B cell (primary cell): ENCODE results near the gene MZT2A.
"Not testable (repeated sequence)": the region's sequence is repeated elsewhere in the genome, so short reads cannot be mapped to it uniquely, and the experiment has no call there.

ENCODE experiments used
- EZH2 ChIP-seq: IDR thresholded peaks from 2 replicates; pipeline ENCODE4 v1.6.1; 2012; ENCODE audit warnings: borderline replicate concordance, low read depth, mild to moderate bottlenecking, moderate library complexity, low read length; ENCODE audit not compliant: insufficient read depth, poor library complexity, severe bottlenecking
- TF ChIP-seq, protein P1 (sequence below): fragments of 200-600 bp; IDR thresholded peaks from one replicate; pipeline ENCODE4 v1.8.0; 2022; ENCODE audit warnings: antibody characterized with exemption, mild to moderate bottlenecking

DNA sequence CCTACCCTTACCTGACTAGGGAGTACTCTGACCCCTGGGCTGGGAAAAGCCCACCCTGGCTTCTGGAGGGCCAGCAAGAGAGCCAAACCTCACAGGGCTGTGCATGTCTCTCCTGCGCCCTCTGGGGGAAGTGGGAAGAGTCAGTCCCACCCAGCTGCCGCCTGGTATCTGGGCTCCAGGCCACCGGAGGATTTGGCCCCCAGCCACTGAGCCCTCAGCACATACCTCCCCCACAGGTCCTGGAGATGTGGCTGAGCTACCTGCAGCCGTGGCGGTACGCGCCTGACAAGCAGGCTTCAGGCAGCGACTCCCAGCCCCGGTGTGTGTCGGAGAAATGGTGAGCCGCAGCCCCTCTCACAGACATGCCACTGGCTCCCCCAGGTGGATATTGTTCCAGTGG is 24.4 kb upstream of the MZT2A start:
- TF ChIP-seq, protein P1, sequence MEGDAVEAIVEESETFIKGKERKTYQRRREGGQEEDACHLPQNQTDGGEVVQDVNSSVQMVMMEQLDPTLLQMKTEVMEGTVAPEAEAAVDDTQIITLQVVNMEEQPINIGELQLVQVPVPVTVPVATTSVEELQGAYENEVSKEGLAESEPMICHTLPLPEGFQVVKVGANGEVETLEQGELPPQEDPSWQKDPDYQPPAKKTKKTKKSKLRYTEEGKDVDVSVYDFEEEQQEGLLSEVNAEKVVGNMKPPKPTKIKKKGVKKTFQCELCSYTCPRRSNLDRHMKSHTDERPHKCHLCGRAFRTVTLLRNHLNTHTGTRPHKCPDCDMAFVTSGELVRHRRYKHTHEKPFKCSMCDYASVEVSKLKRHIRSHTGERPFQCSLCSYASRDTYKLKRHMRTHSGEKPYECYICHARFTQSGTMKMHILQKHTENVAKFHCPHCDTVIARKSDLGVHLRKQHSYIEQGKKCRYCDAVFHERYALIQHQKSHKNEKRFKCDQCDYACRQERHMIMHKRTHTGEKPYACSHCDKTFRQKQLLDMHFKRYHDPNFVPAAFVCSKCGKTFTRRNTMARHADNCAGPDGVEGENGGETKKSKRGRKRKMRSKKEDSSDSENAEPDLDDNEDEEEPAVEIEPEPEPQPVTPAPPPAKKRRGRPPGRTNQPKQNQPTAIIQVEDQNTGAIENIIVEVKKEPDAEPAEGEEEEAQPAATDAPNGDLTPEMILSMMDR = not testable (repeated sequence)
- not testable (repeated sequence) for TF ChIP-seq EZH2
